Left lung (tissue), 10 donors: ENCODE measurements around the gene PAEP. TPM values are rescaled to one million over a fixed set of nuclear protein-coding genes. Genes with fewer than 3 reads are reported as not detected.
"Not testable (repeated sequence)": the region's sequence is repeated elsewhere in the genome, so short reads cannot be mapped to it uniquely, and the experiment has no call there.

ENCODE experiments used
- ATAC-seq: fragments of 200-7000 bp; cut with Tn5 transposase; one replicate; pipeline ENCODE4 v1.9.1; 2020; ENCODE audit warnings: moderate library complexity
- DNase-seq, 4 donors: peaks; one replicate each; pipeline ENCODE4 v3.0.0-alpha.2; 2013 to 2020
- H3K27ac ChIP-seq, 2 donors: fragments of 200-600 bp; sonication (generic) in 1 of 2; one replicate each; pipeline versions ENCODE4 v1.5.0 to v1.8.0; 2020 to 2021
- H3K27me3 ChIP-seq, 2 donors: fragments of 200-600 bp; sonication (generic) in 1 of 2; one replicate each; pipeline versions ENCODE4 v1.5.0 to v1.8.0; 2020 to 2021
- H3K36me3 ChIP-seq, 2 donors: fragments of 200-600 bp; sonication (generic) in 1 of 2; one replicate each; pipeline versions ENCODE4 v1.5.0 to v1.8.0; 2020 to 2021
- H3K4me1 ChIP-seq, 2 donors: fragments of 200-600 bp; one replicate each; pipeline ENCODE4 v1.8.0; 2021
- H3K4me3 ChIP-seq, 2 donors: fragments of 200-600 bp; sonication (generic) in 1 of 2; one replicate each; pipeline versions ENCODE4 v1.5.0 to v1.8.0; 2020 to 2021; ENCODE audit warnings: mild to moderate bottlenecking in 1 of 2
- H3K9me3 ChIP-seq, 2 donors: fragments of 200-600 bp; sonication (generic) in 1 of 2; one replicate each; pipeline versions ENCODE4 v1.5.0 to v1.8.0; 2020 to 2021
- CTCF ChIP-seq, 2 donors: fragments of 200-600 bp; sonication (generic) in 1 of 2; IDR thresholded peaks; one replicate each; pipeline versions ENCODE4 v1.5.0 to v1.8.0; 2021; ENCODE audit warnings: antibody characterized with exemption in 2 of 2
- intact Hi-C, 2 donors: fragments of 100-400 bp; cut with DNase I; formaldehyde crosslinking; loops; one replicate each; pipeline versions ENCODE4 v1.11.2 to v1.14.2; 2022
- polyA plus RNA-seq, 6 donors: library from polyadenylated mRNA; unstranded; fragments of 120-200 nt; gene quantifications; one replicate each; pipeline ENCODE4 v1.2.1, GENCODE V29; 2013; ENCODE audit not compliant: insufficient read length in 6 of 6
- total RNA-seq, 2 donors: library from RNA; stranded (reverse); fragmentation: NEBNext Ultra II Directional; extraction: Animal tissue kit (Norgen Biotek cat#: 25700); gene quantifications; one replicate each; pipeline ENCODE4 v1.2.1, GENCODE V29; 2021
- donor health status: DM: no; HTN: yes; CAD: no.
- donor health status: DM: no; HTN: no; CAD: no.

PAEP gene
- total and polyA plus RNA-seq, 8 donors = 0.39 to 4.2 TPM; not detected in 6

GRCh38 chr9:135544981-135545635 lies 16.4 kb upstream of the PAEP start:
- ATAC-seq = no peak
- H3K36me3 ChIP-seq = no peaks in the 10 kb centered on the region
- H3K9me3 ChIP-seq = no peaks in the 10 kb centered on the region
- TF ChIP-seq CTCF (IDR thresholded peaks at IDR 0.05) = no peak
- no peak overlapping the region for H3K4me3 ChIP-seq
- peak in 1 of 4 donors; percentile 64 for DNase-seq
- no peak overlapping the region for H3K27ac ChIP-seq
- intact Hi-C loops = no loop called here
- peaks cover 0 to 15% of the 10 kb centered on the region in 2 donors for H3K27me3 ChIP-seq
- no peaks in the 10 kb centered on the region for H3K4me1 ChIP-seq

GRCh38 chr9:135545646-135546176 lies 15.8 kb upstream of the PAEP start, which contains the start of gene OBP2A:
Gene OBP2A, plus strand, starts transcription at chr9:135546126. Its CDS starts 55 bp downstream, at chr9:135546181.
- intact Hi-C loops, ATAC-seq, H3K27ac ChIP-seq, H3K9me3 ChIP-seq, H3K36me3 ChIP-seq, H3K4me3 ChIP-seq, H3K4me1 ChIP-seq: not testable (repeated sequence)
- peak in 1 of 4 donors; percentile 32 for DNase-seq
- peaks cover 0 to 15% of the 10 kb centered on the region in 2 donors for H3K27me3 ChIP-seq

DNA sequence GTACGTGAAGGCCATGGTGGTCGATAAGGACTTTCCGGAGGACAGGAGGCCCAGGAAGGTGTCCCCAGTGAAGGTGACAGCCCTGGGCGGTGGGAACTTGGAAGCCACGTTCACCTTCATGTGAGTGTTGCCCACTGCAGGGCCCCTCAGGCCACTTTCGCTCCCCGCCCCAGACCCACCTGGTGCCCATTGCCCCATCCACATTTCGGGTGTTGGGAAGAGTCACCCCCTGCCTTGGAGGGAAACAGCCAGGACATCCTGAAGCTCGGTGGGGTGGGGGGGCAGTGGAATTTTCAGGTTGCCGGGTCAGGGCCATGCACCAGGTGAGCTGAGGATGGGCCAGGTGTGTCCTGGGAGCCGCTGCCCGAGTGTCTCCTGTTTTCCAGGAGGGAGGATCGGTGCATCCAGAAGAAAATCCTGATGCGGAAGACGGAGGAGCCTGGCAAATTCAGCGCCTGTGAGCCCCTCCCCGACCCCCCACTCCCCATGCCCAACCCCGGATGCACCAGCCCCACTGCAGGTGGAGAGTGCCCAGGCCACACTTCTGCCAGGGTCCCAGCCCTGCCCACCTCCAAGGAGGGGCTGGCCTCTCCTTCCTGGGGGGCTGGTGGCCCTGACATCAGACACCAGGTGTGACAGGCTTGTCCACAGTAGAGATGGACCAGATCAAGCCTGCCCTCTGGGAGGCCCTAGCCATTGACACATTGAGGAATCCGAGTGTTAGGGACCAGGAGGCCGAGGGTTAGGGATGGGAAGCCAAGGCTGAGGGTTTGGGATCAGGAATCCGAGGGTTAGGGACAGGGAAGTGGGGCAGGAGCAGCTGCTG lies 14.6 kb upstream of the PAEP start:
- H3K4me3 ChIP-seq, ATAC-seq, H3K36me3 ChIP-seq, H3K27ac ChIP-seq, intact Hi-C loops, H3K4me1 ChIP-seq, H3K9me3 ChIP-seq: not testable (repeated sequence)
- H3K27me3 ChIP-seq = peaks cover 0 to 23% of the 10 kb centered on the region in 2 donors
- DNase-seq = peak in 1 of 4 donors; percentile 37

DNA sequence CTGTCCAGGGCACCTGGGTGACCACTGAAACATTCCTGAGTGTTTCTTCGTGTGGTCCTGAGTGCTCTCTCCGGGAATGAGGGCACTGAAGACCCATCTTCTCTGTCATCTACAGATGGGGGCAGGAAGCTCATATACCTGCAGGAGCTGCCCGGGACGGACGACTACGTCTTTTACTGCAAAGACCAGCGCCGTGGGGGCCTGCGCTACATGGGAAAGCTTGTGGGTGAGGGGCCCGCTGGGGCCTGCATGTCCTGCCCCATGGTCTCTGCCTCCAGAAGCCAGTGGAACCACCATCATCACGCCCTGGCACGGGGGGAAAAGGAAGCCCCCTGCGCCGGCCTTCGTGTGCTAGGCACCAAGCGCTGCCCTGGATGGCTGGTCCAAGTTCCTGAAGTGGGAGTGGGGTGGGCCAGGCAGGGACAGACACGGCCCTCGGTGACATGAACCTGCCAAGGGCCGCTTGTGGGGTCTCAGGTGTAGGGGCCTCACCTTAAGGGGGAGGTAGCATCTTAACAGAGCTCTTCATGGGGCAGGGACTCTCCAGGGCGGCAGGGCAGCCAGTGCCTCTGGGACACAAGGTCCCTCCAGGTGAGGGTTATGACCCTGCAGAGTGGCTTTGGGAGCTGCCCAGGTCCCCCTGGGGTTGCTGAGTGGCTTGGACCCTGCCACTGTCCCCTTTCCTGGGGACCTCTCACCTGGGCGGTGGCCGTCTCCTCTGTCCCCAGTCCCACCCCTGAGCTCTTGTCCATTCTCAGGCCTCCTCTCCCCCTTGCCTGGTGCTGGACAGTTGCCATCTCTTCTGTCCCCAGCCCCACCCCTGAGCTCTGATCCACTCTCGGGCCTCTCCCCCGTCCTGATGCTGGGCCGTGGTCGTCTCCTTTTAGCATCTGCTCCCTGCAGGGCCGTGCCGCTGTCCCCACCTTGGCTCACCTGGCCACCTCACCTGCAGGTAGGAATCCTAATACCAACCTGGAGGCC lies 13.5 kb upstream of the PAEP start:
- H3K4me3 ChIP-seq = no peak overlapping the region
- intact Hi-C loops = no loop called here
- H3K4me1 ChIP-seq = no peaks in the 10 kb centered on the region
- DNase-seq = peak in 1 of 4 donors; percentile 44
- no peaks in the 10 kb centered on the region for H3K36me3 ChIP-seq
- ATAC-seq = no peak
- peaks cover 0 to 23% of the 10 kb centered on the region in 2 donors for H3K27me3 ChIP-seq
- no peaks in the 10 kb centered on the region for H3K9me3 ChIP-seq
- H3K27ac ChIP-seq = no peak overlapping the region
- TF ChIP-seq CTCF (IDR thresholded peaks at IDR 0.05) = no peak

GRCh38 chr9:135549478-135550343 lies 11.8 kb upstream of the PAEP start:
- intact Hi-C loops, H3K9me3 ChIP-seq: not testable (repeated sequence)

More at GRCh38 chr9:135549478-135550343, 11.8 kb upstream of the PAEP start:
- DNase-seq = peak in 1 of 4 donors; percentile 32
- ATAC-seq, H3K4me3 ChIP-seq, H3K27ac ChIP-seq, H3K36me3 ChIP-seq, H3K4me1 ChIP-seq: not testable (repeated sequence)
- peaks cover 0 to 22% of the 10 kb centered on the region in 2 donors for H3K27me3 ChIP-seq
